Neuronal stem cell (in vitro differentiated cells): Measurements from ENCODE around the gene HDAC9.
A peak's percentile ranks its signal among the peaks of the same experiment; 100 is the strongest.

ENCODE experiments used
- DNase-seq: peaks from one replicate; pipeline ENCODE4 v3.0.0-alpha.2; 2013; ENCODE audit warnings: low spot score
- H2AFZ ChIP-seq: one replicate; pipeline ENCODE4 v1.6.1; 2013; ENCODE audit warnings: mild to moderate bottlenecking, low read length, inconsistent platforms
- H2AK5ac ChIP-seq: 2 replicates; pipeline ENCODE4 v1.6.1; 2013; ENCODE audit warnings: low read depth, mild to moderate bottlenecking, inconsistent platforms, low read length, moderate library complexity, mixed read lengths
- H2BK120ac ChIP-seq: 2 replicates; pipeline ENCODE4 v1.6.1; 2013; ENCODE audit warnings: low read depth, mild to moderate bottlenecking, inconsistent platforms, low read length, moderate library complexity, mixed read lengths
- H2BK12ac ChIP-seq: one replicate; pipeline ENCODE4 v1.6.1; 2013; ENCODE audit warnings: low read length, inconsistent platforms
- H2BK15ac ChIP-seq: 2 replicates; pipeline ENCODE4 v1.6.1; 2013; ENCODE audit warnings: mild to moderate bottlenecking, low read length, inconsistent platforms, mixed read lengths
- H2BK5ac ChIP-seq: one replicate; pipeline ENCODE4 v1.6.1; 2013; ENCODE audit warnings: inconsistent platforms, mild to moderate bottlenecking, low read length, moderate library complexity
- H3K14ac ChIP-seq: one replicate; pipeline ENCODE4 v1.6.1; 2013; ENCODE audit warnings: low read length, inconsistent platforms
- H3K18ac ChIP-seq: 2 replicates; pipeline ENCODE4 v1.6.1; 2013; ENCODE audit warnings: low read length, inconsistent platforms
- H3K23ac ChIP-seq: 2 replicates; pipeline ENCODE4 v1.6.1; 2013; ENCODE audit warnings: low read depth, mild to moderate bottlenecking, mixed read lengths, low read length, inconsistent platforms; ENCODE audit not compliant: poor library complexity
- H3K27ac ChIP-seq: replicated peaks from 3 replicates; pipeline ENCODE4 v1.5.1; 2013; ENCODE audit warnings: low read length, inconsistent platforms
- H3K27me3 ChIP-seq, 3 experiments: 2 replicates each; pipeline ENCODE4 v1.6.1; 2013; ENCODE audit warnings: low read length in 3 of 3, mild to moderate bottlenecking in 2 of 3, inconsistent platforms in 1 of 3, low read depth in 1 of 3, mixed read lengths in 1 of 3, moderate library complexity in 1 of 3; ENCODE audit not compliant: control insufficient read depth in 3 of 3, insufficient read depth in 3 of 3
- H3K36me3 ChIP-seq, 2 donors: replicated peaks in 1 of 2; 2 replicates each; pipeline ENCODE4 v1.6.1; 2013; ENCODE audit warnings: low read length in 2 of 2; ENCODE audit not compliant: control insufficient read depth in 2 of 2, insufficient read depth in 2 of 2
- H3K4ac ChIP-seq: 2 replicates; pipeline ENCODE4 v1.6.1; 2013; ENCODE audit warnings: inconsistent platforms, mild to moderate bottlenecking, low read length, moderate library complexity
- H3K4me1 ChIP-seq, 2 donors: 1 replicate in 1 of 2; 2 replicates in 1 of 2; pipeline ENCODE4 v1.6.1; 2013; ENCODE audit warnings: low read length in 2 of 2, low read depth in 1 of 2; ENCODE audit not compliant: control insufficient read depth in 2 of 2, insufficient read depth in 1 of 2
- H3K4me2 ChIP-seq: one replicate; pipeline ENCODE4 v1.6.1; 2013; ENCODE audit warnings: mild to moderate bottlenecking, low read length, inconsistent platforms; ENCODE audit not compliant: insufficient read depth, poor library complexity, severe bottlenecking
- H3K4me3 ChIP-seq, 2 donors: 2 replicates each; pipeline ENCODE4 v1.5.1; 2013; ENCODE audit warnings: low read length in 2 of 2, mild to moderate bottlenecking in 2 of 2, inconsistent platforms in 1 of 2, moderate library complexity in 1 of 2
- H3K79me1 ChIP-seq: one replicate; pipeline ENCODE4 v1.6.1; 2013; ENCODE audit warnings: low read depth, mild to moderate bottlenecking, inconsistent platforms, low read length, moderate library complexity
- H3K9ac ChIP-seq: one replicate; pipeline ENCODE4 v1.6.1; 2013; ENCODE audit warnings: mild to moderate bottlenecking, low read depth, low read length, inconsistent platforms; ENCODE audit not compliant: poor library complexity
- H3K9me3 ChIP-seq, 2 donors: replicated peaks in 1 of 2; 2 replicates each; pipeline versions ENCODE3 to v1.6.1; 2013; ENCODE audit warnings: low read length in 2 of 2, mild to moderate bottlenecking in 2 of 2, inconsistent platforms in 1 of 2, low read depth in 1 of 2, mixed read lengths in 1 of 2, moderate library complexity in 1 of 2; ENCODE audit not compliant: control insufficient read depth in 2 of 2, insufficient read depth in 1 of 2
- H4K8ac ChIP-seq: one replicate; pipeline ENCODE4 v1.6.1; 2013; ENCODE audit warnings: low read depth, mild to moderate bottlenecking, inconsistent platforms, low read length, moderate library complexity
- H4K91ac ChIP-seq: one replicate; pipeline ENCODE4 v1.6.1; 2013; ENCODE audit warnings: low read length, low read depth, mild to moderate bottlenecking, inconsistent platforms; ENCODE audit not compliant: poor library complexity
- WGBS, 2 donors: extraction: QIAGEN DNeasy Blood & Tissue Kit; methylation state at CpG; one replicate each; pipeline ENCODE4 v1.1.7; 2013; ENCODE audit warnings: missing lambda C conversion rate in 2 of 2, mixed read lengths in 1 of 2; ENCODE audit not compliant: insufficient read length in 2 of 2, insufficient replicate concordance in 1 of 2; ENCODE audit errors: extremely low coverage in 2 of 2; 5-methylcytosine and 5-hydroxymethylcytosine counted together

HDAC9 gene

GRCh38 chr7:18936265-18936664 lies 440.7 kb downstream of the HDAC9 start:
- Histone ChIP-seq H3K23ac (no peak overlapping the region), H2AFZ (no peak overlapping the region), H3K4ac (no peak overlapping the region), H3K79me1 (no peaks in the 10 kb centered on the region), H3K4me2 (no peak overlapping the region), H2AK5ac (no peak overlapping the region), H2BK12ac (no peak overlapping the region), H2BK15ac (no peak overlapping the region), H4K8ac (no peak overlapping the region), H3K27me3 (no peaks in the 10 kb centered on the region), H3K18ac (no peak overlapping the region), H3K27ac (no peak overlapping the region), H3K14ac (no peak overlapping the region), H2BK5ac (no peak overlapping the region), H2BK120ac (no peak overlapping the region), H3K4me3 (no peak overlapping the region), H3K36me3 (no peaks in the 10 kb centered on the region), H3K9me3 (no peaks in the 10 kb centered on the region), H3K9ac (no peak overlapping the region), H4K91ac (no peak overlapping the region), H3K4me1 (peaks cover 0 to 2% of the 10 kb centered on the region in 2 donors)
- DNase-seq = no peak

DNA sequence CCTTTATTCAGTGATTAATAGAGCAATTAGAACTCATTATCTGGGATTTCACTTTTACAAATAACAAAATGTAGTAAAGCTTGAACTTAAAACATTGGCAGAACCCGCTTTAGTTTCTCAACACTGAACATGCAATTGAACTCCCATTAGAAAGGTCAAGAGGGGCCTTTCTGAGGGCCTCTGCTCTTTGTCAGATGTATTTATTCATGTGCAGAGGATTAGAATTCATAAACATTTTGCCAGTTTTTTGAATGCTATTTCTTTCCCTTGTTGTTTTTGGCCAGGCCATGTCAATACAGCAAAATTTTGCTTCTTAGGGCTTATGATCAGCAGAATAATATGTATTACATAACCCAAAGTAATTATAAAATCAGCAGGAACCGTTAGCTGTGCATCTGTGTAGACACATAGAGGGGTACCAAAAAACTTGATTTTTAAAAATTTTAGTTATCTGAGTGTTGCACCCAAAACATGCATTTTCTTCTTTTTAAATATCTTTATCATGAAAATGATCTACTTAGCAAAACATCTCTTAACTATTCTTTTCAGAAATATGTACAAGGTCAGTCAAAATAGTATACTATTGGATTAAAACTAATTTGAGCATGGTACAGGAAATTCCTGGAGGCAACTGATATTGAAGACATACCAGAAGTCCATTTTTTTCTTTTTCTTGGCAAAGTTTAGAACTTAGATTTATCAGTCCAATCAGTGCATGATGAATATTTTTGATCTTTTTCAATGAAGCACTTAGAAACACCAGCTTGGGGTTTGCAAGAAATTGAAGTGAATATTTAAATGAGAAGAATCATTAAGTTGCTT lies 444.4 kb downstream of the HDAC9 start:
- Histone ChIP-seq H3K14ac (no peak overlapping the region), H3K9ac (no peak overlapping the region), H2AFZ (peak overlapping the region; percentile 3), H3K36me3 (no peaks in the 10 kb centered on the region), H4K91ac (no peak overlapping the region), H2BK120ac (no peak overlapping the region), H2BK12ac (no peak overlapping the region), H3K18ac (no peak overlapping the region), H3K9me3 (no peaks in the 10 kb centered on the region), H3K27ac (no peak overlapping the region), H2BK5ac (no peak overlapping the region), H3K4me2 (no peak overlapping the region), H2AK5ac (no peak overlapping the region), H4K8ac (no peak overlapping the region), H3K79me1 (no peaks in the 10 kb centered on the region), H3K4ac (no peak overlapping the region), H3K4me1 (peaks cover 0 to 2% of the 10 kb centered on the region in 2 donors), H3K4me3 (no peak overlapping the region), H3K23ac (no peak overlapping the region), H3K27me3 (no peaks in the 10 kb centered on the region), H2BK15ac (no peak overlapping the region)
- no CpG with 5 or more reads among the region's 2 CpGs for WGBS, 2 donors
- no peak for DNase-seq

DNA sequence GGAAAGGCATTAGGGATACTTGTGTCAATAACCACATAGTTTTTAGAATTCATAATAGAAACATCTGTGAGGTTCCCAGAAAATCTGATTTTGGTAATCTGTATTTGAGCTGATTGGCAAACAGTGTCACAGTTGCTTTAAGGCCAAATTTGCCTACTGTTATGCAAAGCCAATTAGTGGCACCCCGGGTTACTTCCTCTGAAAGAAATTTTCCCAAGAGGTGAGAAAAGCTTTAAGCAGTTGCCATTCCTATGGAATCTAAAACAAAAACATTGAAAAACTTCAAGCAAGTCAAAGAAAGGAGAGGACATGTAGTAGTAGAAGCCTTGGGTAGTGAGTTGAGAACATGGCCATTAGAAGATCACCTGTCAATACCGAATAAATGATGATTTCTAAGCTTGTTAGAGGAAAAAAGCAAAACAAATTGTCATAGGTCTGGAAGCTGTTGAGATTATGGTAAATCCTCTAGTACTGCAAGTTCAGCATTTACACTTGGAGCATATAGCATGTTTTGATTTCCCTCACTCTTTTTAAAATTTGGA lies 445.1 kb downstream of the HDAC9 start:
- H2AK5ac ChIP-seq = no peak overlapping the region

GRCh38 chr7:18941207-18941606 lies 445.7 kb downstream of the HDAC9 start:
- H3K27ac ChIP-seq = no peak overlapping the region
- H2BK120ac ChIP-seq = no peak overlapping the region
- no peak overlapping the region for H2AFZ ChIP-seq
- H3K36me3 ChIP-seq = no peaks in the 10 kb centered on the region
- no peak overlapping the region for H2BK15ac ChIP-seq
- H3K4me3 ChIP-seq = no peak overlapping the region
- no peaks in the 10 kb centered on the region for H3K27me3 ChIP-seq
- H3K79me1 ChIP-seq = no peaks in the 10 kb centered on the region
- H4K91ac ChIP-seq = no peak overlapping the region
- H2AK5ac ChIP-seq = no peak overlapping the region
- H3K4me1 ChIP-seq = peaks cover 0 to 2% of the 10 kb centered on the region in 2 donors
- no peak overlapping the region for H3K4me2 ChIP-seq
- no peak overlapping the region for H2BK5ac ChIP-seq
- no peak overlapping the region for H2BK12ac ChIP-seq
- no peak overlapping the region for H3K23ac ChIP-seq
- no peak overlapping the region for H3K4ac ChIP-seq
- no peak overlapping the region for H3K14ac ChIP-seq
- H3K18ac ChIP-seq = no peak overlapping the region
- WGBS, 2 donors = no CpG with 5 or more reads among the region's 2 CpGs
- no peak overlapping the region for H3K9ac ChIP-seq
- DNase-seq = no peak
- no peak overlapping the region for H4K8ac ChIP-seq
- no peaks in the 10 kb centered on the region for H3K9me3 ChIP-seq

More for the DNA sequence above, 445.1 kb downstream of the HDAC9 start:
- H3K4me2 ChIP-seq = no peak overlapping the region
- H3K36me3 ChIP-seq = no peaks in the 10 kb centered on the region
- peak overlapping the region; percentile 16 for H2AFZ ChIP-seq
- H2BK120ac ChIP-seq = no peak overlapping the region
- no peak overlapping the region for H3K23ac ChIP-seq
- no peak overlapping the region for H3K27ac ChIP-seq
- H2BK5ac ChIP-seq = no peak overlapping the region
- no CpG with 5 or more reads among the region's 2 CpGs for WGBS, 2 donors
- H3K27me3 ChIP-seq = no peaks in the 10 kb centered on the region
- no peaks in the 10 kb centered on the region for H3K9me3 ChIP-seq
- H3K4me1 ChIP-seq = peaks cover 0 to 2% of the 10 kb centered on the region in 2 donors
- H4K91ac ChIP-seq = no peak overlapping the region
- H4K8ac ChIP-seq = no peak overlapping the region
- H3K79me1 ChIP-seq = no peaks in the 10 kb centered on the region
- H3K4me3 ChIP-seq = no peak overlapping the region
- no peak overlapping the region for H3K4ac ChIP-seq
- no peak overlapping the region for H3K14ac ChIP-seq
- H3K9ac ChIP-seq = no peak overlapping the region
- DNase-seq = no peak
- H2BK12ac ChIP-seq = no peak overlapping the region
- H3K18ac ChIP-seq = no peak overlapping the region
- H2BK15ac ChIP-seq = no peak overlapping the region
